ENCODE data around the gene SHD.
A peak's percentile ranks its signal among the peaks of the same experiment; 100 is the strongest.

Gene SHD

GRCh38 chr19:4277191-4277696 is 1.8 kb upstream of the SHD start:
- no peak overlapping the region for H3K4me3 ChIP-seq (ENCODE audit: low read depth, low read length)
- no peak for DNase-seq (ENCODE audit: low read depth)
- TF ChIP-seq MYC (IDR thresholded peaks at IDR 0.05; ENCODE audit: low read depth, low read length): no peak
- no peak for TF ChIP-seq POLR2A (IDR thresholded peaks at IDR 0.05; ENCODE audit: extremely low read depth, insufficient read length)
- TF ChIP-seq, protein P1, sequence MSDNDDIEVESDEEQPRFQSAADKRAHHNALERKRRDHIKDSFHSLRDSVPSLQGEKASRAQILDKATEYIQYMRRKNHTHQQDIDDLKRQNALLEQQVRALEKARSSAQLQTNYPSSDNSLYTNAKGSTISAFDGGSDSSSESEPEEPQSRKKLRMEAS (IDR thresholded peaks at IDR 0.05; ENCODE audit: low read depth, low read length): no peak
- TF ChIP-seq, protein P2, sequence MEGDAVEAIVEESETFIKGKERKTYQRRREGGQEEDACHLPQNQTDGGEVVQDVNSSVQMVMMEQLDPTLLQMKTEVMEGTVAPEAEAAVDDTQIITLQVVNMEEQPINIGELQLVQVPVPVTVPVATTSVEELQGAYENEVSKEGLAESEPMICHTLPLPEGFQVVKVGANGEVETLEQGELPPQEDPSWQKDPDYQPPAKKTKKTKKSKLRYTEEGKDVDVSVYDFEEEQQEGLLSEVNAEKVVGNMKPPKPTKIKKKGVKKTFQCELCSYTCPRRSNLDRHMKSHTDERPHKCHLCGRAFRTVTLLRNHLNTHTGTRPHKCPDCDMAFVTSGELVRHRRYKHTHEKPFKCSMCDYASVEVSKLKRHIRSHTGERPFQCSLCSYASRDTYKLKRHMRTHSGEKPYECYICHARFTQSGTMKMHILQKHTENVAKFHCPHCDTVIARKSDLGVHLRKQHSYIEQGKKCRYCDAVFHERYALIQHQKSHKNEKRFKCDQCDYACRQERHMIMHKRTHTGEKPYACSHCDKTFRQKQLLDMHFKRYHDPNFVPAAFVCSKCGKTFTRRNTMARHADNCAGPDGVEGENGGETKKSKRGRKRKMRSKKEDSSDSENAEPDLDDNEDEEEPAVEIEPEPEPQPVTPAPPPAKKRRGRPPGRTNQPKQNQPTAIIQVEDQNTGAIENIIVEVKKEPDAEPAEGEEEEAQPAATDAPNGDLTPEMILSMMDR (IDR thresholded peaks at IDR 0.05; ENCODE audit: low read depth, low read length): no peak

GRCh38 chr19:4278010-4278409 is 1.1 kb upstream of the SHD start:
- no peak for DNase-seq (ENCODE audit: low read depth)
- H3K4me3 ChIP-seq (ENCODE audit: low read depth, low read length): no peak overlapping the region
- TF ChIP-seq, protein P1 (IDR thresholded peaks at IDR 0.05; ENCODE audit: low read depth, low read length): no peak
- TF ChIP-seq POLR2A (IDR thresholded peaks at IDR 0.05; ENCODE audit: extremely low read depth, insufficient read length) (no peak), MYC (IDR thresholded peaks at IDR 0.05; ENCODE audit: low read depth, low read length) (no peak)
- TF ChIP-seq, protein P2 (IDR thresholded peaks at IDR 0.05; ENCODE audit: low read depth, low read length): no peak

DNA sequence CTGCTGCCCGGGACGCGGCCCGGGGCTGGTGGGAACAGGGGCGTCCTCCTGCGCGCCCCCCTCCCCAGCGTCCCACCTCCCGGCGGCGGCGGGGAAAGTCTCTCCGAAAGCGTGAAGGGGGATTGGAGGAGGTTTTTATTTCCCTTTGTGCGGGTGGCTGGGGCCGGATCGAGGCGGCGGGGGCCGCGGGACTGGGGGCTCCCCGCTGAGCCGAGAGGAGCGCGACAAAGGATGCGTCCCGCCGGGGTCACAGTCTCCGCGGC is 132 bp downstream of the SHD start:
- no peak overlapping the region for H3K4me3 ChIP-seq (ENCODE audit: low read depth, low read length)
- no peak for DNase-seq (ENCODE audit: low read depth)
- TF ChIP-seq, protein P1 (IDR thresholded peaks at IDR 0.05; ENCODE audit: low read depth, low read length): no peak
- TF ChIP-seq, protein P2 (IDR thresholded peaks at IDR 0.05; ENCODE audit: low read depth, low read length): no peak
- TF ChIP-seq MYC (IDR thresholded peaks at IDR 0.05; ENCODE audit: low read depth, low read length): no peak
- no peak for TF ChIP-seq POLR2A (IDR thresholded peaks at IDR 0.05; ENCODE audit: extremely low read depth, insufficient read length)

- no peak overlapping the region for H3K4me3 ChIP-seq (ENCODE audit: low read depth, low read length)
- TF ChIP-seq, protein P2 (IDR thresholded peaks at IDR 0.05; ENCODE audit: low read depth, low read length): no peak
- TF ChIP-seq MYC (IDR thresholded peaks at IDR 0.05; ENCODE audit: low read depth, low read length) (no peak), POLR2A (IDR thresholded peaks at IDR 0.05; ENCODE audit: extremely low read depth, insufficient read length) (no peak)
- TF ChIP-seq, protein P1 (IDR thresholded peaks at IDR 0.05; ENCODE audit: low read depth, low read length): no peak
- DNase-seq (ENCODE audit: low read depth): no peak
Measured at GRCh38 chr19:4279530-4280422, 710 bp downstream of the SHD start.

DNA sequence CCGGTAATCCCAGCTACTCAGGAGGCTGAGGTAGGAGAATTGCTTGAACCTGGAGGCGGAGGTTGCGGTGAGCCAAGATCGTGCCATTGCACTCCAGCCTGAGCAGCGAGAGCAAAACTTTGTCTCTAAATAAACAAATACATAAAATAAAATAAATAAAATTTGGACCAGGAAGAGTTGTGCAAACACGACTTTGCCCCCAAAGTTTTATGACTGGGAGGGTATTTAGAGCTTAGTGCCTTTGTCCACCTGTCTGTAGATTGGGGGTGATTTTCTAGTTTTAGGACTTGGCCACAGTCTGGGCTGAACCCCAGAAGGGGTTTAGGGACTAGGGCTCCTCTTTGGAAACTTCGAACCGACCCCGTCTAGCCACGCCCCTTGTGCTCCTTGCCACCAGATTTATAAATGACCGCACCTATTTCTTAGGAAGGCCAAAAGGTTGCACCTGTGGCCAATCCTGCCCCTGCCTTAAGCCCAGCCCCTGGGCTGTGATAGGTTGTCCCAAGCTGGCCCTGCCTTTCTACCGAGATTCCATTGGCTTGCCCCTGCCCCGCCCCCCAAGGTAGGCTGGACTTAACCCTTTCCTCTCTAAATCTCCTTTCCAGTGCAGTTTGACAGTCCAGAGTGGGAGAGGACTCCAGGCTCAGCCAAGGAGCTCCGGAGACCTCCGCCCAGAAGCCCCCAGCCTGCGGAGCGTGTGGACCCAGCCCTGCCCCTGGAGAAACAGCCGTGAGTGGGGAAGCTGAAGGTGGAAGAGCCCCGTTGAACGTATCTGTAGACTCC is 5.3 kb downstream of the SHD start:
- no peak for TF ChIP-seq POLR2A (IDR thresholded peaks at IDR 0.05; ENCODE audit: extremely low read depth, insufficient read length)
- TF ChIP-seq, protein P2 (IDR thresholded peaks at IDR 0.05; ENCODE audit: low read depth, low read length): no peak
- TF ChIP-seq, protein P1 (IDR thresholded peaks at IDR 0.05; ENCODE audit: low read depth, low read length): no peak
- no peak for TF ChIP-seq MYC (IDR thresholded peaks at IDR 0.05; ENCODE audit: low read depth, low read length)
- peak; percentile 22 for DNase-seq (ENCODE audit: low read depth)
- no peak overlapping the region for H3K4me3 ChIP-seq (ENCODE audit: low read depth, low read length)
